ENCODE data around the gene PRCD. TPM values are rescaled to one million over a fixed set of nuclear protein-coding genes. Genes with fewer than 3 reads are reported as not detected.
"Not testable (repeated sequence)": the region's sequence is repeated elsewhere in the genome, so short reads cannot be mapped to it uniquely, and the experiment has no call there.

The PRCD gene
- total RNA-seq, 1 experiment from 2014 or later: 0.83 TPM

- H3K27me3 ChIP-seq (ENCODE audit: control insufficient read depth, insufficient read depth, low read length): no peaks in the 10 kb centered on the region
Observed at GRCh38 chr17:76547642-76548202, 7.9 kb downstream of the PRCD start.

GRCh38 chr17:76548378-76549214, 8.8 kb downstream of the PRCD start:
- H3K36me3 ChIP-seq (replicated peaks; ENCODE audit: control insufficient read depth, insufficient read depth, low read length): no peaks in the 10 kb centered on the region
- no peak for DNase-seq

More at GRCh38 chr17:76547642-76548202, 7.9 kb downstream of the PRCD start:
- no peaks in the 10 kb centered on the region for H3K36me3 ChIP-seq (replicated peaks; ENCODE audit: control insufficient read depth, insufficient read depth, low read length)
- no peak overlapping the region for H3K4me3 ChIP-seq (ENCODE audit: insufficient read depth, low read depth, low read length)
- DNase-seq: no peak

GRCh38 chr17:76549215-76549518, 9.3 kb downstream of the PRCD start:
- Histone ChIP-seq H3K36me3 (replicated peaks; ENCODE audit: control insufficient read depth, insufficient read depth, low read length) (no peaks in the 10 kb centered on the region), H3K4me3 (ENCODE audit: insufficient read depth, low read depth, low read length) (no peak overlapping the region), H3K27me3 (ENCODE audit: control insufficient read depth, insufficient read depth, low read length) (no peaks in the 10 kb centered on the region)
- DNase-seq: no peak

More at GRCh38 chr17:76548378-76549214, 8.8 kb downstream of the PRCD start:
- Histone ChIP-seq H3K27me3 (ENCODE audit: control insufficient read depth, insufficient read depth, low read length) (no peaks in the 10 kb centered on the region), H3K4me3 (ENCODE audit: insufficient read depth, low read depth, low read length) (no peak overlapping the region)

- Histone ChIP-seq H3K4me3 (ENCODE audit: insufficient read depth, low read depth, low read length) (no peak overlapping the region), H3K36me3 (replicated peaks; ENCODE audit: control insufficient read depth, insufficient read depth, low read length) (no peaks in the 10 kb centered on the region), H3K27me3 (ENCODE audit: control insufficient read depth, insufficient read depth, low read length) (no peaks in the 10 kb centered on the region)
- no peak for DNase-seq
Observed at GRCh38 chr17:76549539-76549938, 9.7 kb downstream of the PRCD start.

GRCh38 chr17:76550712-76551615, 11.1 kb downstream of the PRCD start:
- Histone ChIP-seq H3K36me3 (replicated peaks; ENCODE audit: control insufficient read depth, insufficient read depth, low read length) (no peaks in the 10 kb centered on the region), H3K4me3 (ENCODE audit: insufficient read depth, low read depth, low read length) (no peak overlapping the region), H3K27me3 (ENCODE audit: control insufficient read depth, insufficient read depth, low read length) (no peaks in the 10 kb centered on the region)
- no peak for DNase-seq

- Histone ChIP-seq H3K36me3 (replicated peaks; ENCODE audit: control insufficient read depth, insufficient read depth, low read length) (no peaks in the 10 kb centered on the region), H3K4me3 (ENCODE audit: insufficient read depth, low read depth, low read length) (no peak overlapping the region), H3K27me3 (ENCODE audit: control insufficient read depth, insufficient read depth, low read length) (no peaks in the 10 kb centered on the region)
- no peak for DNase-seq
Observed at GRCh38 chr17:76551685-76552084, 11.8 kb downstream of the PRCD start.

- H3K27me3 ChIP-seq (ENCODE audit: control insufficient read depth, insufficient read depth, low read length): no peaks in the 10 kb centered on the region
- H3K36me3 ChIP-seq (replicated peaks; ENCODE audit: control insufficient read depth, insufficient read depth, low read length): no peaks in the 10 kb centered on the region
- no peak overlapping the region for H3K4me3 ChIP-seq (ENCODE audit: insufficient read depth, low read depth, low read length)
- no peak for DNase-seq
Observed at GRCh38 chr17:76553178-76553908, 13.5 kb downstream of the PRCD start.

GRCh38 chr17:76554131-76554530, 14.3 kb downstream of the PRCD start:
- no peaks in the 10 kb centered on the region for H3K27me3 ChIP-seq (ENCODE audit: control insufficient read depth, insufficient read depth, low read length)
- DNase-seq: no peak
- H3K36me3 ChIP-seq (replicated peaks; ENCODE audit: control insufficient read depth, insufficient read depth, low read length): no peaks in the 10 kb centered on the region; the same call in 1 of the 2 replicates
- no peak overlapping the region for H3K4me3 ChIP-seq (ENCODE audit: insufficient read depth, low read depth, low read length)

- peaks cover 9% of the 10 kb centered on the region for H3K36me3 ChIP-seq (replicated peaks; ENCODE audit: control insufficient read depth, insufficient read depth, low read length)
- DNase-seq: peak; percentile 75
- H3K27me3 ChIP-seq (ENCODE audit: control insufficient read depth, insufficient read depth, low read length): no peaks in the 10 kb centered on the region
- peak overlapping the region; percentile 93 for H3K4me3 ChIP-seq (ENCODE audit: insufficient read depth, low read depth, low read length)
Observed at GRCh38 chr17:76556765-76557367, 17.0 kb downstream of the PRCD start.

- DNase-seq: peak; percentile 96
- H3K27me3 ChIP-seq (ENCODE audit: control insufficient read depth, insufficient read depth, low read length): no peaks in the 10 kb centered on the region
- H3K36me3 ChIP-seq (replicated peaks; ENCODE audit: control insufficient read depth, insufficient read depth, low read length): peaks cover 12% of the 10 kb centered on the region
- H3K4me3 ChIP-seq (ENCODE audit: insufficient read depth, low read depth, low read length): peak overlapping the region; percentile 93
Observed at GRCh38 chr17:76557368-76558197, 17.7 kb downstream of the PRCD start.

GRCh38 chr17:76558198-76559095, 18.6 kb downstream of the PRCD start:
- H3K4me3 ChIP-seq (ENCODE audit: insufficient read depth, low read depth, low read length): peak overlapping the region; percentile 93
- H3K36me3 ChIP-seq (replicated peaks; ENCODE audit: control insufficient read depth, insufficient read depth, low read length): peaks cover 17% of the 10 kb centered on the region
- no peaks in the 10 kb centered on the region for H3K27me3 ChIP-seq (ENCODE audit: control insufficient read depth, insufficient read depth, low read length)
- peak; percentile 39 for DNase-seq

GRCh38 chr17:76559460-76559859, 19.6 kb downstream of the PRCD start:
- H3K27me3 ChIP-seq (ENCODE audit: control insufficient read depth, insufficient read depth, low read length); H3K4me3 ChIP-seq (ENCODE audit: insufficient read depth, low read depth, low read length); DNase-seq: not testable (repeated sequence)
- peaks cover 17% of the 10 kb centered on the region for H3K36me3 ChIP-seq (replicated peaks; ENCODE audit: control insufficient read depth, insufficient read depth, low read length)

All from H7 (cell line).